ENCODE results near the gene CAMTA1.
"Not testable (repeated sequence)": the region's sequence is repeated elsewhere in the genome, so short reads cannot be mapped to it uniquely, and the experiment has no call there.

Gene CAMTA1

DNA sequence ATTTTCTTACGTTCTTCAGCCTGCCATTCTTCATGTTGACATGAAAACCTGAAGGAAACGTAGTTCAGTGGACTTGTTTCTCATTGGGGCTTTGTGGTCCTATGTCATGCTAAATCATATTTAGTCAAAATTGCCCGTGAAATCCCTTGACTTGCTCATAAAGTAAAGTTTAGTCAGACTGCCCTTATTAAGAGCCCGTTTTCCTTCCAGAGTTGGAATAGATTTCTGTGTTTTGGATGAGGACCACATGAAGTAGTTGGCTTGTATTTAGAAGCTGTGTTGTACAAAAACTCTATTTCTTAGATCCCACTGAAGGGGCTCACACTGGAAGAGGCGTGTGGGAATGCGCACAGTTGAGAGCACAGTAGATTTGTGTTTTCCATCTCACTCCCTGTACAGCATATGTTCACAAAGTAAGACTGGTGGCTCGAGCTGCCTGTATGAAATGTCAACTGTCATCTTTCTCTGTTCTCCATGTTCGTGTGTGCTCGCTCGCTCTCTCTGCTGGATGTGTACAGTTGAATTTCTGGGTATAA lies 42.4 kb downstream of the CAMTA1 start:
- H4K20me1 ChIP-seq (ENCODE audit: low read depth, low read length): no peaks in the 10 kb centered on the region
- H3F3A ChIP-seq (ENCODE audit: insufficient read depth): no peaks in the 10 kb centered on the region; the same call in 1 of the 2 replicates
- no peaks in the 10 kb centered on the region for H3K27me3 ChIP-seq (ENCODE audit: low read length)
- no peak overlapping the region for H3K9ac ChIP-seq (ENCODE audit: low read length)
- H3K9me3 ChIP-seq (ENCODE audit: insufficient read depth, low read length): no peaks in the 10 kb centered on the region
- H3K79me2 ChIP-seq (ENCODE audit: insufficient read depth, low read length): peaks cover 2% of the 10 kb centered on the region
- H3K4me2 ChIP-seq (ENCODE audit: low read depth, low read length, poor library complexity, severe bottlenecking): no peak overlapping the region
- no peak for TF ChIP-seq EZH2phosphoT487 (conservative IDR thresholded peaks at IDR 0.05; ENCODE audit: low read length)
- TF ChIP-seq, protein P1, sequence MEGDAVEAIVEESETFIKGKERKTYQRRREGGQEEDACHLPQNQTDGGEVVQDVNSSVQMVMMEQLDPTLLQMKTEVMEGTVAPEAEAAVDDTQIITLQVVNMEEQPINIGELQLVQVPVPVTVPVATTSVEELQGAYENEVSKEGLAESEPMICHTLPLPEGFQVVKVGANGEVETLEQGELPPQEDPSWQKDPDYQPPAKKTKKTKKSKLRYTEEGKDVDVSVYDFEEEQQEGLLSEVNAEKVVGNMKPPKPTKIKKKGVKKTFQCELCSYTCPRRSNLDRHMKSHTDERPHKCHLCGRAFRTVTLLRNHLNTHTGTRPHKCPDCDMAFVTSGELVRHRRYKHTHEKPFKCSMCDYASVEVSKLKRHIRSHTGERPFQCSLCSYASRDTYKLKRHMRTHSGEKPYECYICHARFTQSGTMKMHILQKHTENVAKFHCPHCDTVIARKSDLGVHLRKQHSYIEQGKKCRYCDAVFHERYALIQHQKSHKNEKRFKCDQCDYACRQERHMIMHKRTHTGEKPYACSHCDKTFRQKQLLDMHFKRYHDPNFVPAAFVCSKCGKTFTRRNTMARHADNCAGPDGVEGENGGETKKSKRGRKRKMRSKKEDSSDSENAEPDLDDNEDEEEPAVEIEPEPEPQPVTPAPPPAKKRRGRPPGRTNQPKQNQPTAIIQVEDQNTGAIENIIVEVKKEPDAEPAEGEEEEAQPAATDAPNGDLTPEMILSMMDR (IDR thresholded peaks at IDR 0.05; ENCODE audit: insufficient read depth, low read length, poor library complexity, severe bottlenecking): no peak
- 0 out of 2 replicates have a peak, but pooled peaks cover 4% of the 10 kb centered on the region for H3K36me3 ChIP-seq (ENCODE audit: low read length)
- H3K4me3 ChIP-seq (ENCODE audit: insufficient read depth, low read length, poor library complexity, severe bottlenecking): no peak overlapping the region
- H2AFZ ChIP-seq (ENCODE audit: low read depth, low read length, severe bottlenecking): no peak overlapping the region
- H3K9me2 ChIP-seq (replicated peaks; ENCODE audit: insufficient read depth, low read length): no peaks in the 10 kb centered on the region
- H3K27ac ChIP-seq (ENCODE audit: low read depth, low read length): no peak overlapping the region

DNA sequence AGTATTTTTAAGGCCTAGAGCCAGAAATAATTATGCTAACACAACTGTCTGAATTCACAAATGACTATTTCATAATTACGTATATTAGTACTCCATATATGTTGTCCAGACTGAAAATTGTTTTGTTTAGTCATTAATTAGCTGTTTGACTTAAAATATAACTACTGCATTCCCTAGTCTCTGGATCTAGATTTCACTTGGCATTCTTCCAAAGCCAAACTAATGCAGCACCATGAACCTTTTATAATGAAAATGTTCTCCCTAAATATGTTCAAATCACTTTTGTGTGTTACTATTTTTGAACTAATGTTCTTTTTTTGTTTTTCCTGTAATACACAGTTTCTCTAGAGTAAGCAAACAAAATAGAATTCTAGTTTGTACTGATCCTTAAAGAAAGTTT lies 46.1 kb downstream of the CAMTA1 start:
- Histone ChIP-seq H3K79me2 (ENCODE audit: insufficient read depth, low read length) (peaks cover 3% of the 10 kb centered on the region), H3K36me3 (ENCODE audit: low read length) (0 out of 2 replicates have a peak, but pooled peaks cover 4% of the 10 kb centered on the region), H3K4me3 (ENCODE audit: insufficient read depth, low read length, poor library complexity, severe bottlenecking) (no peak overlapping the region), H3K4me2 (ENCODE audit: low read depth, low read length, poor library complexity, severe bottlenecking) (no peak overlapping the region), H3K9me3 (ENCODE audit: insufficient read depth, low read length) (no peaks in the 10 kb centered on the region), H3K27me3 (ENCODE audit: low read length) (no peaks in the 10 kb centered on the region), H3K27ac (ENCODE audit: low read depth, low read length) (no peak overlapping the region), H4K20me1 (ENCODE audit: low read depth, low read length) (no peaks in the 10 kb centered on the region), H3K9ac (ENCODE audit: low read length) (no peak overlapping the region), H2AFZ (ENCODE audit: low read depth, low read length, severe bottlenecking) (no peak overlapping the region), H3F3A (ENCODE audit: insufficient read depth) (no peaks in the 10 kb centered on the region; the same call in 1 of the 2 replicates), H3K9me2 (replicated peaks; ENCODE audit: insufficient read depth, low read length) (no peaks in the 10 kb centered on the region)
- TF ChIP-seq, protein P1 (IDR thresholded peaks at IDR 0.05; ENCODE audit: insufficient read depth, low read length, poor library complexity, severe bottlenecking): no peak
- TF ChIP-seq EZH2phosphoT487 (conservative IDR thresholded peaks at IDR 0.05; ENCODE audit: low read length): no peak

DNA sequence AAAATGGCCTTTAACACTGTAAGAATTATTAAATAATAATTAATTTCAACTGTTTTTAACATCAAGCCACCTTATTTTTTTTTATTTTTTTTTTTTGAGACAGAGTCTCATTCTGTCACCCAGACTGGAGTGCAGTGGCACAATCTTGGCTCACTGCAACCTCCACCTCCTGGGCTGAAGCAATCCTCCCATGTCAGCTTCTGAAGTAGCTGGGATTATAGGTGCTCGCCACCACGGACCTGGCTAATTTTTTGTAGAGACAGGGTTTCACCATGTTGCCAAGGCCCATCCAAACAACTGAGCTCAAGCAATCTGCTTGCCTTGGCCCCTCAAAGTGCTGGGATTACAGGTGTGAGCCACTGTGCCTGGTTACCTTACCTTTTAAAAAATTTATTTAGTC lies 46.8 kb downstream of the CAMTA1 start:
- not testable (repeated sequence) for H3K4me3 ChIP-seq (ENCODE audit: insufficient read depth, low read length, poor library complexity, severe bottlenecking); H3K79me2 ChIP-seq (ENCODE audit: insufficient read depth, low read length); H3F3A ChIP-seq (ENCODE audit: insufficient read depth); H3K9me3 ChIP-seq (ENCODE audit: insufficient read depth, low read length); H3K27ac ChIP-seq (ENCODE audit: low read depth, low read length); H3K9ac ChIP-seq (ENCODE audit: low read length); H3K36me3 ChIP-seq (ENCODE audit: low read length); H3K9me2 ChIP-seq (replicated peaks; ENCODE audit: insufficient read depth, low read length); H2AFZ ChIP-seq (ENCODE audit: low read depth, low read length, severe bottlenecking); H4K20me1 ChIP-seq (ENCODE audit: low read depth, low read length); H3K27me3 ChIP-seq (ENCODE audit: low read length); H3K4me2 ChIP-seq (ENCODE audit: low read depth, low read length, poor library complexity, severe bottlenecking)

DNA sequence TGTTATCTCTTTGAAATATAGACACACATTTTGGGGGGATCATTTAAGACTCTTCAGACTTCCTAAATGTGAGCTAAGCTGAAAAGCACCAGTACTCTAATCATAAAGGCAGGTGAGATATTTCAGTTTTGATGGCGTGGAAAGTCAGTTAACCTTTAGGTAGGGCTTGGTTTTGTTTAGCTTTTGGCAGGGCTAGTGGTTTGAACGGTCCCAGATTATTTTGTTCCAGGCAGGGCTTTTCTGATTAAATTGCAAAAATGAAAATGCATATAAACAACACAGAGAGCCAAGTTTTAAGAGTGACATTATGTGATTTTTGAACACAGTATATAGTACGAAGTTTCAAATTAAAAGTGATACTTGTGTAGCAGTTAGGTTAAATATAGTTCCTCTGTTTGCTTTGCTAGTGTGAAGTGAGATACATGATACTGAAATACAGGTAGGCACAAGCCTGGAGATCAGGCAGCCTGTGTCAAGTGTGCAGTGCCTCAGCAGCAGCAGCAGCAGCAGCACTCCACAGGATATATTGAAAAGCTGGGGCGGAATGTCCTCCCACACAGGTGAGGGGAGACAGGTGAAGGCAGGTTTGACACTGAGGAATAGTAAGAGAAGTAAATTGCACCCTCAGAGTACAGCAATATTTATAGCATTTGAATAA lies 47.4 kb downstream of the CAMTA1 start:
- Histone ChIP-seq H3F3A (ENCODE audit: insufficient read depth) (no peaks in the 10 kb centered on the region), H3K4me2 (ENCODE audit: low read depth, low read length, poor library complexity, severe bottlenecking) (no peak overlapping the region), H3K27me3 (ENCODE audit: low read length) (no peaks in the 10 kb centered on the region), H3K9ac (ENCODE audit: low read length) (no peak overlapping the region), H3K36me3 (ENCODE audit: low read length) (0 out of 2 replicates have a peak, but pooled peaks cover 4% of the 10 kb centered on the region), H4K20me1 (ENCODE audit: low read depth, low read length) (no peaks in the 10 kb centered on the region), H3K79me2 (ENCODE audit: insufficient read depth, low read length) (peaks cover 3% of the 10 kb centered on the region), H3K27ac (ENCODE audit: low read depth, low read length) (no peak overlapping the region), H3K9me3 (ENCODE audit: insufficient read depth, low read length) (no peaks in the 10 kb centered on the region), H2AFZ (ENCODE audit: low read depth, low read length, severe bottlenecking) (no peak overlapping the region), H3K4me3 (ENCODE audit: insufficient read depth, low read length, poor library complexity, severe bottlenecking) (no peak overlapping the region), H3K9me2 (replicated peaks; ENCODE audit: insufficient read depth, low read length) (no peaks in the 10 kb centered on the region)
- TF ChIP-seq, protein P1 (IDR thresholded peaks at IDR 0.05; ENCODE audit: insufficient read depth, low read length, poor library complexity, severe bottlenecking): no peak
- TF ChIP-seq EZH2phosphoT487 (conservative IDR thresholded peaks at IDR 0.05; ENCODE audit: low read length): no peak

Measured in SU-DHL-6 (cell line).